ENCODE measurements around the gene ZNF507.

DNA sequence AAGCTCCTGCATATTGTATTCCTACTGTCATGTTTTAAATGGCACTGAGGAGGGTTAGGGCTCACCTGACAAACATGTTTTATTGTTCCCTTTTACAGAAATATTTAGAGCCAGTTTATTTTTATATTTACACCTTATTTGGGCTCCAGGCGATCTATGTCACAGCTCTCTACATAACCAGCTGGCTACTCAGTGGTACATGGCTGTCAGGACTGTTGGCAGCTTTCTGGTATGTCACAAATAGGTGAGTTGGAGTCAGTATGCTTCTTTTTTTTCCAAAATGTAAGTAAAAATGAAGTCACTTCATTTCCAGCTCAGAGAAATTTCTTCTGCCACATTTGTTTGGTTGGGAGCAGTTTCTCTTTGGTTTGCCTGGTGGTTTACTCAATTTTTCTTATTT is 91.7 kb downstream of the ZNF507 start:
- TF ChIP-seq, protein P1, sequence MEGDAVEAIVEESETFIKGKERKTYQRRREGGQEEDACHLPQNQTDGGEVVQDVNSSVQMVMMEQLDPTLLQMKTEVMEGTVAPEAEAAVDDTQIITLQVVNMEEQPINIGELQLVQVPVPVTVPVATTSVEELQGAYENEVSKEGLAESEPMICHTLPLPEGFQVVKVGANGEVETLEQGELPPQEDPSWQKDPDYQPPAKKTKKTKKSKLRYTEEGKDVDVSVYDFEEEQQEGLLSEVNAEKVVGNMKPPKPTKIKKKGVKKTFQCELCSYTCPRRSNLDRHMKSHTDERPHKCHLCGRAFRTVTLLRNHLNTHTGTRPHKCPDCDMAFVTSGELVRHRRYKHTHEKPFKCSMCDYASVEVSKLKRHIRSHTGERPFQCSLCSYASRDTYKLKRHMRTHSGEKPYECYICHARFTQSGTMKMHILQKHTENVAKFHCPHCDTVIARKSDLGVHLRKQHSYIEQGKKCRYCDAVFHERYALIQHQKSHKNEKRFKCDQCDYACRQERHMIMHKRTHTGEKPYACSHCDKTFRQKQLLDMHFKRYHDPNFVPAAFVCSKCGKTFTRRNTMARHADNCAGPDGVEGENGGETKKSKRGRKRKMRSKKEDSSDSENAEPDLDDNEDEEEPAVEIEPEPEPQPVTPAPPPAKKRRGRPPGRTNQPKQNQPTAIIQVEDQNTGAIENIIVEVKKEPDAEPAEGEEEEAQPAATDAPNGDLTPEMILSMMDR (IDR thresholded peaks at IDR 0.05; ENCODE audit: borderline replicate concordance, extremely low read depth, low read length, poor library complexity, severe bottlenecking), result no peak
- no peak for TF ChIP-seq EZH2 (IDR thresholded peaks at IDR 0.05; ENCODE audit: borderline replicate concordance, low read depth, low read length, severe bottlenecking)

All from DND-41 (cell line).